PC-9 (cell line): ENCODE results near the gene CDC42EP2. TPM values are rescaled to one million over a fixed set of nuclear protein-coding genes. Genes with fewer than 3 reads are reported as not detected.

Source experiments
- BruUV-seq: library from RNA; stranded (reverse); fragments of 400-500 nt; replicated peaks from 2 replicates; lab custom pipeline; 2021; lab: Mats Ljungman, UMichigan
- CTCF ChIA-PET: fragments of 300-600 bp; sonication (Branson Sonifier 250); formaldehyde crosslinking; loops from one replicate; lab custom pipeline; 2022; ENCODE audit warnings: antibody characterized with exemption; lab: Charles Lee
- POLR2A ChIA-PET: fragments of 300-600 bp; sonication (Branson Sonifier 250); formaldehyde crosslinking; loops from one replicate; lab custom pipeline; 2022; ENCODE audit warnings: antibody characterized with exemption; ENCODE audit not compliant: unreplicated experiment; lab: Charles Lee
- DNase-seq, 2 experiments: peaks; one replicate each; pipeline versions ENCODE4 v3.0.0 to v3.0.0-alpha.2; 2015 to 2022; ENCODE audit warnings: mixed read lengths in 1 of 2
- H2AFZ ChIP-seq: fragments of 200-600 bp; sonication (generic); 2 replicates; pipeline ENCODE4 v1.8.1; 2017; ENCODE audit warnings: antibody characterized with exemption
- H3F3A ChIP-seq: fragments of 200-600 bp; sonication (generic); 2 replicates; pipeline ENCODE4 v1.8.1; 2017; ENCODE audit warnings: antibody characterized with exemption, mild to moderate bottlenecking, low read depth; ENCODE audit not compliant: insufficient read depth
- H3K27ac ChIP-seq: fragments of 200-600 bp; sonication (generic); 2 replicates; pipeline ENCODE4 v1.6.1; 2016; ENCODE audit warnings: mixed run types
- H3K27me3 ChIP-seq: fragments of 200-600 bp; sonication (generic); 2 replicates; pipeline ENCODE4 v1.6.1; 2016; ENCODE audit warnings: low read depth, mixed run types; ENCODE audit not compliant: insufficient read depth
- H3K36me3 ChIP-seq: fragments of 200-600 bp; sonication (generic); 2 replicates; pipeline ENCODE4 v1.6.1; 2016; ENCODE audit warnings: low read depth, mixed run types
- H3K4me1 ChIP-seq: fragments of 200-600 bp; sonication (generic); replicated peaks from 2 replicates; pipeline ENCODE4 v1.6.1; 2016; ENCODE audit warnings: mixed run types; ENCODE audit not compliant: insufficient read depth
- H3K4me2 ChIP-seq: fragments of 200-600 bp; sonication (generic); 2 replicates; pipeline ENCODE4 v1.6.1; 2017; ENCODE audit warnings: mixed run types
- H3K4me3 ChIP-seq: fragments of 200-600 bp; sonication (generic); 2 replicates; pipeline ENCODE4 v1.6.1; 2016; ENCODE audit warnings: mixed run types
- H3K79me2 ChIP-seq: fragments of 200-600 bp; sonication (generic); 2 replicates; pipeline ENCODE4 v1.6.1; 2017; ENCODE audit warnings: low read depth, mixed run types
- H3K9me2 ChIP-seq: fragments of 200-600 bp; sonication (generic); 2 replicates; pipeline ENCODE4 v1.8.1; 2017; ENCODE audit warnings: mild to moderate bottlenecking; ENCODE audit not compliant: insufficient read depth
- H3K9me3 ChIP-seq: fragments of 200-600 bp; sonication (generic); 2 replicates; pipeline ENCODE4 v1.8.1; 2016; ENCODE audit warnings: low read depth; ENCODE audit not compliant: insufficient read depth
- H4K20me1 ChIP-seq: fragments of 200-600 bp; sonication (generic); 2 replicates; pipeline ENCODE4 v1.8.1; 2017; ENCODE audit not compliant: insufficient read depth
- CTCF ChIP-seq: fragments of 200-600 bp; sonication (generic); conservative IDR thresholded peaks from 2 replicates; pipeline ENCODE4 v1.6.1; 2017; ENCODE audit warnings: mixed run types, antibody characterized with exemption, mild to moderate bottlenecking, moderate library complexity
- EZH2 ChIP-seq: fragments of 200-600 bp; sonication (generic); IDR thresholded peaks from 2 replicates; pipeline ENCODE4 v1.8.0; 2017; ENCODE audit warnings: antibody characterized with exemption, low read depth
- intact Hi-C: fragments of 100-400 bp; cut with micrococcal nuclease; formaldehyde crosslinking; loops from one replicate; pipeline ENCODE4 v1.10.0; 2022; ENCODE audit not compliant: unreplicated experiment
- total RNA-seq: library from RNA; stranded (reverse); gene quantifications from 2 replicates; pipeline ENCODE4 v1.2.3, GENCODE V29; 2021

CDC42EP2 gene
- total RNA-seq, 1 experiment from 2014 or later = 20.8 TPM

- peaks cover 61% of the 10 kb centered on the region for H3K4me1 ChIP-seq
- no peaks in the 10 kb centered on the region for H3K9me3 ChIP-seq
- H3K79me2 ChIP-seq = peaks cover 21% of the 10 kb centered on the region
- TF ChIP-seq EZH2 = no peak
- TF ChIP-seq CTCF = no peak
- BruUV-seq = no TSS peak
- CTCF ChIA-PET = interaction anchor here (0.6 to 1.4 kb wide), 3 partner anchors 18 to 36 kb away, joined by 4 to 5 read pairs (median 5); no protein-coding TSS in a partner anchor
- H3K9me2 ChIP-seq = no peaks in the 10 kb centered on the region
- peak overlapping the region; percentile 58 for H3K4me2 ChIP-seq
- no peak overlapping the region for H2AFZ ChIP-seq
- intact Hi-C loops = no loop called here
- H3K27ac ChIP-seq = peak overlapping the region; percentile 60
- peak; percentile 80 to 94 for DNase-seq
- H3K27me3 ChIP-seq = no peaks in the 10 kb centered on the region
- no peak overlapping the region for H3K4me3 ChIP-seq
- H4K20me1 ChIP-seq = no peaks in the 10 kb centered on the region
- H3F3A ChIP-seq = peaks cover 63% of the 10 kb centered on the region
- no peaks in the 10 kb centered on the region for H3K36me3 ChIP-seq
- POLR2A ChIA-PET = interaction anchor here (0.6 to 0.7 kb wide), 5 partner anchors 9 to 193 kb away, joined by 3 to 24 read pairs (median 3); no protein-coding TSS in a partner anchor
Observed at GRCh38 chr11:65311170-65311678, 3.4 kb upstream of the CDC42EP2 start.

DNA sequence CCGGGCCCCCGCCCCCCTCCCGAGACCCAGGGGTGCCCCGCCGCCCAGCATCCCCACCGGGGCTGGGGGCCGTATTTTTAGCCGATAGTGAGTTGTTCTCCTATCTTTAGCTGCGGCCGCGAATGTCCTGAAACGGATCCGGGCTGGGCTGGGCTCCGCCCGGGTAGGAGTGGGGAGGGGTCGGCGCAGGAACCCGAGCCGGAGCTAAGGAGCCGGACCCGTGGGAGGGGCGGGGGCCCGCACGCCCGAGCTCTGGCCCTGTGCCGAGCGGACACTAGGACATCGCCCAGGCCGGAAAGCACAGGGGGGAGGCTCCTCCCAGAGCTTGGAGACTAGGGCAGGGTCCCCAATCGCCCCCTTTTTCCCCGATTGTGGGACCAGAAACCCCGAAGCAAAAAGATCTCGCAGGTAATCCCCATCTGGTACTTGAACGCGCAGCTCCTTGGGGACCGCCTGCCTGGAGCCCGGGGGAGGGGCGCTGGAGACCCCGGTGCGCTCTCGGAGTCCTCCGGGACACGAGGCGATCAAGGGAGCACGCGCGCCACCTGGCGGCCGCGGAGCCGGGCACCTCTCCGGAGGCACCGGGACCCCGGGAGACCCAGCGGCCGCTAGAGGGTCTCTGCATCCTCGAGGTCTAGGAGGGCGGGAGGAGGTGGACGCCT is 669 bp downstream of the CDC42EP2 start:
- peaks cover 61% of the 10 kb centered on the region for H3K4me1 ChIP-seq
- CTCF ChIA-PET = interaction anchor here (0.6 to 5.2 kb wide), 14 partner anchors 10 to 95 kb away, joined by 3 to 151 read pairs (median 5); partner anchors contain the start of gene DPF2
- H2AFZ ChIP-seq = peak overlapping the region; percentile 80
- H3K4me2 ChIP-seq = peak overlapping the region; percentile 91
- H3F3A ChIP-seq = peaks cover 65% of the 10 kb centered on the region
- no peaks in the 10 kb centered on the region for H3K27me3 ChIP-seq
- H4K20me1 ChIP-seq = peaks cover 15% of the 10 kb centered on the region
- no peak for TF ChIP-seq EZH2
- TF ChIP-seq CTCF = peak; percentile 100
- H3K9me3 ChIP-seq = no peaks in the 10 kb centered on the region
- H3K79me2 ChIP-seq = peaks cover 61% of the 10 kb centered on the region
- DNase-seq = peak; percentile 62 to 89
- no peaks in the 10 kb centered on the region for H3K9me2 ChIP-seq
- peaks cover 4% of the 10 kb centered on the region; the same call in 1 of the 2 replicates for H3K36me3 ChIP-seq
- intact Hi-C loops = loop anchor here (1.0 to 2.0 kb wide), 2 partner anchors 40 to 107 kb away; no protein-coding TSS in a partner anchor
- POLR2A ChIA-PET = interaction anchor here (0.5 to 3.1 kb wide), 13 partner anchors 17 to 586 kb away, joined by 3 to 57 read pairs (median 5); partner anchors contain the start of genes DPF2 and FAM89B
- H3K4me3 ChIP-seq = peak overlapping the region; percentile 90
- BruUV-seq = TSS peak; percentile 41
- peak overlapping the region; percentile 54 for H3K27ac ChIP-seq

- H3K4me1 ChIP-seq = peaks cover 56% of the 10 kb centered on the region
- H3F3A ChIP-seq = peaks cover 64% of the 10 kb centered on the region
- H3K9me3 ChIP-seq = no peaks in the 10 kb centered on the region
- DNase-seq = no peak
- peaks cover 20% of the 10 kb centered on the region for H4K20me1 ChIP-seq
- peaks cover 4% of the 10 kb centered on the region; the same call in 1 of the 2 replicates for H3K36me3 ChIP-seq
- H2AFZ ChIP-seq = peak overlapping the region; percentile 80
- H3K4me2 ChIP-seq = peak overlapping the region; percentile 91
- TF ChIP-seq EZH2 (no peak), CTCF (peak; percentile 53; the same call in 1 of the 2 replicates)
- POLR2A ChIA-PET = interaction anchor here (0.6 to 3.1 kb wide), 5 partner anchors 18 to 471 kb away, joined by 3 to 57 read pairs (median 11); partner anchors contain the start of gene DPF2
- peaks cover 65% of the 10 kb centered on the region for H3K79me2 ChIP-seq
- peak overlapping the region; percentile 90 for H3K4me3 ChIP-seq
- CTCF ChIA-PET = interaction anchor here (0.5 to 5.2 kb wide), 14 partner anchors 10 to 390 kb away, joined by 3 to 151 read pairs (median 4); partner anchors contain the start of genes DPF2 and SCYL1
- peak overlapping the region; percentile 54 for H3K27ac ChIP-seq
- no peaks in the 10 kb centered on the region for H3K9me2 ChIP-seq
- no TSS peak for BruUV-seq
- H3K27me3 ChIP-seq = no peaks in the 10 kb centered on the region
- intact Hi-C loops = loop anchor here (1.0 to 2.0 kb wide), 3 partner anchors 39 to 107 kb away; partner anchors contain the start of gene TIGD3
Observed at GRCh38 chr11:65315866-65316226, 1.2 kb downstream of the CDC42EP2 start.
